Lung (tissue), 12 donors: ENCODE data around the gene NAB1. TPM values are rescaled to one million over a fixed set of nuclear protein-coding genes. Genes with fewer than 3 reads are reported as not detected.

Source experiments
- ATAC-seq: fragments of 200-7000 bp; cut with Tn5 transposase; one replicate; pipeline ENCODE4 v1.9.1; 2020; ENCODE audit warnings: moderate number of reproducible peaks; ENCODE audit not compliant: insufficient read depth, low FRiP score
- DNase-seq, 3 donors: peaks; one replicate each; pipeline ENCODE4 v3.0.0-alpha.2; 2013 to 2017
- H3K27ac ChIP-seq, 2 donors: one replicate each; pipeline ENCODE4 v1.5.1; 2013; ENCODE audit warnings: mild to moderate bottlenecking in 2 of 2, moderate library complexity in 2 of 2, control low read depth in 1 of 2, inconsistent platforms in 1 of 2, low read depth in 1 of 2, low read length in 1 of 2
- H3K27me3 ChIP-seq, 3 donors: one replicate each; pipeline ENCODE4 v1.5.1; 2013; ENCODE audit warnings: low read length in 2 of 3; ENCODE audit not compliant: control insufficient read depth in 3 of 3, insufficient read depth in 3 of 3
- H3K36me3 ChIP-seq, 4 donors: one replicate each; pipeline ENCODE4 v1.5.1; 2013; ENCODE audit warnings: low read length in 4 of 4, mild to moderate bottlenecking in 1 of 4, moderate library complexity in 1 of 4; ENCODE audit not compliant: control insufficient read depth in 4 of 4, insufficient read depth in 4 of 4
- H3K4me1 ChIP-seq, 5 donors: one replicate each; pipeline ENCODE4 v1.5.1; 2013; ENCODE audit warnings: low read length in 5 of 5, mild to moderate bottlenecking in 2 of 5, moderate library complexity in 1 of 5; ENCODE audit not compliant: control insufficient read depth in 5 of 5, insufficient read depth in 5 of 5
- H3K4me3 ChIP-seq: one replicate; pipeline ENCODE4 v1.5.1; 2013; ENCODE audit warnings: mild to moderate bottlenecking, control low read depth, moderate library complexity
- H3K9ac ChIP-seq, 2 donors: one replicate each; pipeline ENCODE4 v1.5.1; 2013; ENCODE audit warnings: low read length in 2 of 2, control low read depth in 1 of 2; ENCODE audit not compliant: insufficient read depth in 1 of 2
- H3K9me3 ChIP-seq, 4 donors: one replicate each; pipeline ENCODE4 v1.5.1; 2013; ENCODE audit warnings: low read length in 3 of 4, mild to moderate bottlenecking in 1 of 4, moderate library complexity in 1 of 4; ENCODE audit not compliant: control insufficient read depth in 4 of 4, insufficient read depth in 3 of 4
- WGBS, 2 donors: extraction: QIAGEN DNeasy Blood & Tissue Kit; methylation state at CpG; one replicate each; pipeline ENCODE4 v1.1.7; 2013; 5-methylcytosine and 5-hydroxymethylcytosine counted together
- polyA plus RNA-seq, 2 donors: library from polyadenylated mRNA; stranded (reverse); fragments of 200-250 nt; gene quantifications; one replicate each; pipeline ENCODE4 v1.2.1, GENCODE V29; 2013
- total RNA-seq, 2 donors: library from RNA; depleted of rRNA in 1 of 2; stranded (reverse); fragments of >200 nt in 1 of 2; gene quantifications; one replicate each; pipeline ENCODE4 v1.2.1, GENCODE V29; 2014 to 2021
- TF ChIP-seq, protein P1 (sequence below): IDR thresholded peaks from 2 replicates; pipeline ENCODE4 v1.5.1; 2012; ENCODE audit warnings: mild to moderate bottlenecking; ENCODE audit errors: control extremely low read depth, extremely low read depth
- donor health status: control.
- donor health status: control.
- donor health status: Bipolar disorder and iron deficiency.
- donor health status: healthy.
- donor health status: DM: yes; HTN: yes; CAD: no.

Gene NAB1
- total and polyA plus RNA-seq, 4 donors: 14.3 to 71.9 (median 22.2) TPM

DNA sequence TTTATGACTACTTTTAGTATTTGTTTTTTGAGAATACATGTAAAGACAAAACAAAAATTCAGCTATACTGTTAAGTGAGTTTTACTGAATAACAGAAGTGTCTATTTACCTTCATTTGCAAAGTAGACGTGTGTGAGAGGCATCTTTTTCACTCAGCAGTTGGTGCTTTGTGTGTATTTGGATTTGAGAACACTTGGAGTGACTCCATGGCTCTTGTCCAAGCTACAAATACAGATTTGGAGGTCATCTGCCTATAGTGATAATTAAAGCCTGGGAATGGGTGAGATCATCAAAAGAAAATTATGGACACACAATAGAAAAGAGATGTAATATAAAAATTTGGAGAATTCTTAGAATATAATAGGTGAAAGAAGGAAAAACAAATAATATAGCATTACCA lies 6.2 kb downstream of the NAB1 start:
- no peak for ATAC-seq
- H3K4me1 ChIP-seq: peaks cover 1 to 77% (median 34%) of the 10 kb centered on the region in 5 donors
- 41 to 62% methylated on average over 1 of the region's 1 CpG for WGBS, 2 donors

DNA sequence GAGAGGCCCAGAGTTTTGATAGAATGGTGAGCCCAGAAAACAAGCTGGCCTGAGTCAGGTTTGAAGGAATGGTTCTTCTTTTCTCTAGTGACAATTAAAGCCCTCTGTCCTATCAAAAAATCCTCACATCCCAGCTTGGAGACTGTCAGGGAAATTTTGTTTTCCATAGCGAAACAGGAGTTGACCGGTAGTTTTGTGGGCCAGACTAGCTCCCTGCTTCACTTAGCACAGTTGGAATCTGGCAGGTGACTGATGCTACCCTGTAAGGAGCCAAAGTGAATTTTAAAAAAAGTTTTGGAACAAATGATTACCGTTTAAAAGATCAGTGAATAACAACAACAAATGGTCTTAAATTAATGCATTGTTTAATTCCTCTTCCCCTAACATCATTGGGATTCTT lies 6.7 kb downstream of the NAB1 start:
- no peak overlapping the region for H3K4me3 ChIP-seq
- H3K4me1 ChIP-seq: peaks cover 1 to 74% (median 34%) of the 10 kb centered on the region in 5 donors
- H3K36me3 ChIP-seq: peaks cover 0 to 6% (median 3%) of the 10 kb centered on the region in 4 donors
- no peak for ATAC-seq
- H3K9ac ChIP-seq: no peak overlapping the region
- 80 to 89% methylated on average over 3 of the region's 3 CpGs for WGBS, 2 donors
- DNase-seq: no peak
- no peaks in the 10 kb centered on the region for H3K27me3 ChIP-seq
- peak overlapping the region in 1 of 2 donors; percentile 79 for H3K27ac ChIP-seq
- no peaks in the 10 kb centered on the region for H3K9me3 ChIP-seq
- TF ChIP-seq, protein P1, sequence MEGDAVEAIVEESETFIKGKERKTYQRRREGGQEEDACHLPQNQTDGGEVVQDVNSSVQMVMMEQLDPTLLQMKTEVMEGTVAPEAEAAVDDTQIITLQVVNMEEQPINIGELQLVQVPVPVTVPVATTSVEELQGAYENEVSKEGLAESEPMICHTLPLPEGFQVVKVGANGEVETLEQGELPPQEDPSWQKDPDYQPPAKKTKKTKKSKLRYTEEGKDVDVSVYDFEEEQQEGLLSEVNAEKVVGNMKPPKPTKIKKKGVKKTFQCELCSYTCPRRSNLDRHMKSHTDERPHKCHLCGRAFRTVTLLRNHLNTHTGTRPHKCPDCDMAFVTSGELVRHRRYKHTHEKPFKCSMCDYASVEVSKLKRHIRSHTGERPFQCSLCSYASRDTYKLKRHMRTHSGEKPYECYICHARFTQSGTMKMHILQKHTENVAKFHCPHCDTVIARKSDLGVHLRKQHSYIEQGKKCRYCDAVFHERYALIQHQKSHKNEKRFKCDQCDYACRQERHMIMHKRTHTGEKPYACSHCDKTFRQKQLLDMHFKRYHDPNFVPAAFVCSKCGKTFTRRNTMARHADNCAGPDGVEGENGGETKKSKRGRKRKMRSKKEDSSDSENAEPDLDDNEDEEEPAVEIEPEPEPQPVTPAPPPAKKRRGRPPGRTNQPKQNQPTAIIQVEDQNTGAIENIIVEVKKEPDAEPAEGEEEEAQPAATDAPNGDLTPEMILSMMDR: no peak

More for the DNA sequence above, 6.2 kb downstream of the NAB1 start:
- peaks cover 0 to 6% (median 2%) of the 10 kb centered on the region in 4 donors for H3K36me3 ChIP-seq
- H3K27me3 ChIP-seq: no peaks in the 10 kb centered on the region
- H3K27ac ChIP-seq: peak overlapping the region in 1 of 2 donors; percentile 79
- TF ChIP-seq, protein P1: no peak
- H3K9me3 ChIP-seq: no peaks in the 10 kb centered on the region
- no peak overlapping the region for H3K9ac ChIP-seq
- peak in 2 of 3 donors; percentile 49 to 59 for DNase-seq
- H3K4me3 ChIP-seq: no peak overlapping the region

DNA sequence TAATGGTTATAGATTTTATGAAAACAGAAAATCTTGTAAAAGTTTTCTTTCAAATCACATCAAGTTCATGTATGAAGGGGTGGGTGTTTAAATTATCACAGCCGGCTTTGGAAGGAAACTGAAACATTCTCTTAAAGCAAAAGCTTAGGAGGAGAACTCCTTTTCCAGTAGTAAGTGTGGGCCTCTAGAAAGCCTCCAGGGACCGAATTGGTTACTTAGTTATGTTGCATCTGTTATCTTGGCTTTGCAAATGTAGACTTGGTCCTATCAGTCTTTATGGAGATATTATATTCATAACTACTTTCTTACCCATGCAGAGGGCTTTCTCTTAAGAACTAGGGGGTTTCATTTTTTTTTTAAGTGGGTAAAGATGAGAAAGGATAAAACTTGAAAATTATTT lies 7.4 kb downstream of the NAB1 start:
- DNase-seq (peak in 1 of 3 donors; percentile 25), ATAC-seq (no peak)
- H3K9ac ChIP-seq: no peak overlapping the region
- 59 to 85% methylated on average over 2 of the region's 2 CpGs for WGBS, 2 donors
- H3K36me3 ChIP-seq: peaks cover 0 to 6% (median 4%) of the 10 kb centered on the region in 4 donors
- no peak overlapping the region for H3K4me3 ChIP-seq
- no peaks in the 10 kb centered on the region for H3K27me3 ChIP-seq
- TF ChIP-seq, protein P1: no peak
- H3K9me3 ChIP-seq: no peaks in the 10 kb centered on the region
- H3K4me1 ChIP-seq: peaks cover 1 to 67% (median 34%) of the 10 kb centered on the region in 5 donors
- peak overlapping the region in 1 of 2 donors; percentile 33 for H3K27ac ChIP-seq
